HG02870 (cell line): ENCODE data around the gene TLE1.

Source experiments
- ATAC-seq: cut with Tn5 transposase; IDR thresholded peaks from one replicate; pipeline ENCODE4 v1.9.1; 2021; ENCODE audit warnings: mild to moderate bottlenecking, moderate library complexity; ENCODE audit not compliant: unreplicated experiment

The TLE1 gene

DNA sequence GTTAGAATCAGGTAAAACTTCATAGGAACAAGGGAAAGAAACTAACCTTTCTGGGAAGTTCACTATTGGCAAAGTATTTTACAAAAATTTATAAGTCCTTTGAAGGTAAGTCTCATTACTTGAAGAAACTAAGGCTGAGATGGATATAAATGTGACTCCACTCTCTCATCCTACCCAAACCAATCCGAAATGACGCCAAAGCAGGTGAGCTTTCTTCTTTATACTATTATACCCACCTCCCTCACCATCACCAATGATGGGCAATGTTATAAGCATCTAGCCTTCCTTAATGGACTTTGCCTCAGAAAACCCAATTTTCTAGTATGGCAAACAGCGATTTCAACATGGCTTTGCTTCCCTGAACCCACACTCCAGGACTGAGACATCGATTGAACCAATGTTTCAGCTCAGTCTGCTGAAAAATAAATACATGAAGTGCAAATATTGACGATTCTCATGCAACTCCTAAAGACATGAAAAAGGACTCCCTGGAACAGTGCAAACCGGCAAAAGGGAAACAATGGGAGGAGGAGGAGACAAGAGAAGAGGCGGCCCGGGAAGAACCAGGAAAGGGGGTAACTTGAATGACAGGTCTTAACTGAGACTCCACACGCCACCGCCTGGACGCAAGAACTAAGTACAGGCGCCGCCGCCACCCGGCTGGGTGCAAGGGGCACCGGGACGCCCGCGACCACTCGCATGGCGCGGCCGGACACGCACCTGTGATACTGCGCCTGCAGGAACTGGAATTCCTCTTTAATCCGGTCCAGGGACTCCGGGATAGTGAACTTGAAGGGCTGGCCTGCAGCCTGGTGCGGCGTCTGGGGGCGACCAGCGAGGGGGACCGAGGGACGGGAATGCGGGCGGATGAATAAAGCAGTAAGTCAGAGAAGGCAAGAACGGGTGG lies 2.5 kb downstream of the TLE1 start:
- ATAC-seq = no peak

DNA sequence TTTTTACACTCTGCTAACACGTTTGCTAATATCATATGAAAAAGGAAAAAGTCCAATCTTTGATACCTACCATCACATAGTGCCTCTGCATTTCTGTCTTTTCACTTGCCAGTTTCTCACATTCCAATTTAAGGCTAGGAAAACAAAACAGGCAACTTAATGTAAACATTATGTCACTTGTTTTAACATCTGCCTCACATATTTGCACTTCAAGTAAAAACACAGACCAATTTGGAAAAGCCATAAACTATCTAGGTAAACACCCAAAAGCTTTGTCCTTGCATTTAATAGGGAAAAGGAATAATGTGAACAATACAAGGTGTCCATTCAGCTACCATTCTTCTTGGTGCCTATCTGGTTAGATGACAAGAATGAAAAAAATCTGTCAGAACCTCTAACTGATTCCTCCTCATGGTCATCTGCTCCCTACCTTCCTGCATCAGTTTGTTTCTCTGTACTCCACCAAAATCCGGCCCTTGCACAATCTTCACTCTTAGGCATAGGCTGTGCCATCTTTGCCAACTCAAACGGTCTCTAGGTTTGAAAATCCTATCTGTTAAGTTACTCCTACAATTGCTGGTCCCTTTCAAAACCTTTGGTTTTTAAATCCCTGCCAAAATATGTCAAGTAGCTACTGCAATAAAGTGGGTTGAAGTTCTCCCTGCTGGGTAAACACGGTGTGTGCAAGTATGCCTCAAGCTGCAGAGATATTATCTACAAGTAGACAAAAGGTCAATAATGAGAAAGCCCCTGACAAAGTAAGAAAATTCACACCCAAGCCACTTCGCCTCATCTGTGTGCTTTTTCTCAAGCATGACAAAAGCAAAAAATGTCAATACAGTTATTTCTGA lies 3.4 kb downstream of the TLE1 start:
- no peak for ATAC-seq

DNA sequence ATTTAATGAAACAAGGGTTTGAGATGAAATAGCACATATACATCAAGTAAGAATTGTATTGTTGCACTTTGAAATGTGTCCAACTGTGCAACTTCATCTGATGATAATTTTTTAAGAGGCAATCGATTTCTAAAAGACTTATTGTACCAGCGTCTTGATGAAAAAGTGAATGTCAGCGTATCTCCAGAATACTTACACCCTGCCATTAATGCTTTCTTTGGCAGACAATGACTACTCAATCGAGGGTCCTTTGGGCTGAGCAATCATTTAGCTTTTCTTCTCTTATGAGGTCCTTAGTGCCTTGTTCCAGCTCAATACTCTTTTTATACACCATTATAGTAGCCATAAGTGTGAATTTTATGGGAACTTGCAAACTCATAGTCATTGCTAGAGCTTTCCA lies 4.7 kb downstream of the TLE1 start:
- no peak for ATAC-seq

DNA sequence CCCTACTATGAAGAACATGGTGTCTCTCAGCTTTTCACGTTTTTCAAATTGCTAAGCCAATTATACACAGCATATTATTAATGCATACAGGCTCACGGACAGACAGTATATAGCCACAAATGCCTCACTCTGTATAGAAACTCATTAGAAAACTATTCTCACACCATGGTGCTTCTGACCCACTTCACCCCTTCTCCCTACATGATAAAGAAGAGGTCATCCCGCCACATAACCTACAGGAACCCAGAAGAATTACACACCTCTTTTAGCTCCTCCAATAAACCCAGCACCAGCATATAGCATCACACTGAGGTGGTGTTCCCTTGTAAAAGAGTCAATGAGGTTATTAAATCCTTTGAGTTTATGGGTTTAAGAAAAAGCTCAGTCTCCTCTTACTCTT lies 5.6 kb downstream of the TLE1 start:
- no peak for ATAC-seq

DNA sequence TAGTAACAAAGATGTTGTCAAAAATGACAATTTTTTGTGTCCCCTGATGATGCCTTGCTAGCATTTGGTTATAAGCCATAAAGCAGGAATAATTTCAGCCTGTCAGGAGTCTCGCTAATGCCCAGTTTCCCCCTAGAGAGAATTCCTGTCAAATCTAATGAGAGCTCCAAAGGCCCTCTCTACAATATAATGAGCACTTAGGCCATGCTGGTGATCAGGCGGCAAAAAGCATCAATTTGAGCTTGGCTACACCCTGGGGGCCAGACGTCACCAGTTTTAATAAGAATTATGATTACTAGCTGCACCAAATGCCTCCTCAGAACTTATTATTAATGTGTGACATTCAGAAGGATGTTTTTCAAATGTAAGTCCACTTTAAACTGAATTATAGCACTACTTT lies 6.1 kb downstream of the TLE1 start:
- ATAC-seq = no peak

DNA sequence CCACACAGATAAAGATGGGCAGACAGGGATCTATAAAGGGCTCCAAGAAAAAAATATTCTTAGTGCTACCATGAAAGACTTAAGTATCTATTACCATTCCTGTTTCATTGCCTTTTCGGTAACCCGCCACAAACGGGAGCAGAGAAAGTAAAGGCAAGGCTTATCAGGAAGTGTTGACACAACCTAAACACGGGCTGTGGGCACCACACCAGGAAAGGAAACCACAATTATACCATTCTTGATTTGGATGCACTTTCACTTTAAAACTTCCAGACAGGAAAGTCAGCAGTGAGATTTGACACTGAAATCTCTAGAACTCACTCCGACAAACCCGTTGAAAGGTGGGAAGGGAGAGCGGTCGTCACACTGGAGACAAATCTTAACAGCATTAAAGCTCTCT lies 6.5 kb downstream of the TLE1 start:
- ATAC-seq = no peak

DNA sequence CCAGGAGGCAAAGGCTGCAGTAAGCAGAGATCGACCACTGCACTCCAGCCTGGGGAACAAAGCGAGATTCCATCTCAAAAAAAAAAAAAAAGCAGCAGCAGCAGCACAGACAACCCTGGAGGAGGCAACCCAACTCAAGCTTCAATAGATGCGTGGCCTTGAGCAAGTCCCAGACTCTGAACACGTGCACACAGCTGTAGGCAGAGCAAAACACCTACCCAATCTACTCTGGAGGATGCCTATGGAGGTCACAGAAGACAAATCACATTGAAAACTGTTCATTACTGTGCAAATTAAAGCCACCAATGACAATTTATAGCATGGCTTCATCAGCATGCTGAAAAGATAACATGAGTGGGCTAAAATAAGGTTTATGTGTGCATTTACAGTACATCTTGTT lies 7.2 kb downstream of the TLE1 start:
- ATAC-seq = no peak

DNA sequence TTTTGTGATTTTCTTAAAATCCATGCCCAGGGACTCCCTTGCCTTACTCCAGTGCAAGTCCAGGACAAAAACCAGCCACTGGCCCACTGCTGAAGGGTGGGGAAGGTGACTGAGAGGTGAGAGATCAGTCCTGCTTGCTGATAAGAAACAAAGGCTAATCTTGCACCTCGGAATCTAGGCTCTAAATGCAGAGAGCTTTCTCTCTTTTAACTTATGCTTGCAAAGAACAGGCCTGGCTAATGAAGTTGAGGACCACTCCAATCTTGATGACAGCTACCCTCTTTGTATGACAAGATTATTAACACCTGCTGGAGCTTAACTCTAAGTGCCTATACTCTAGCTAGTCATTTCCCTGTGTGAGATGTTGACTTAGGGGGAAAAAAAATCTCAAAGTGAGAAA lies 8.8 kb downstream of the TLE1 start:
- no peak for ATAC-seq

DNA sequence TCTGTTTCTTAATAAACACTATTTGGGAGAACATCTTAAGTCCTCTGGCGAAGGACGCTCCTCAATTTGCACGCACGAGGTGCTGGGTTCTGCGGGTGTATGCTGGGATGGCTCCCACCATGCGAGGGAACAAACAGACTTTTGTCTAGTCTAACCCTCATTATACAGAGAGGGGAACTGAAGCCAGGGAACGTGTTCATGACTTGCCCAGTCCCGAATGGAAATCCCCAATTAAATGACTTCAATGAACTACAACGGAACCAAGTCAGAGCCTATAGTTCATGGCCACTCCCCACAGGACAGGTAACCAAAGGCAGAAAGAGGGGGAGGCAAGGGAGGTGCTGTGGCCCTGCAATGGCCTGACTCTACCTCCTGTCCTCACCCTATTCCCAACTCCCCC lies 9.3 kb downstream of the TLE1 start:
- ATAC-seq = no peak

DNA sequence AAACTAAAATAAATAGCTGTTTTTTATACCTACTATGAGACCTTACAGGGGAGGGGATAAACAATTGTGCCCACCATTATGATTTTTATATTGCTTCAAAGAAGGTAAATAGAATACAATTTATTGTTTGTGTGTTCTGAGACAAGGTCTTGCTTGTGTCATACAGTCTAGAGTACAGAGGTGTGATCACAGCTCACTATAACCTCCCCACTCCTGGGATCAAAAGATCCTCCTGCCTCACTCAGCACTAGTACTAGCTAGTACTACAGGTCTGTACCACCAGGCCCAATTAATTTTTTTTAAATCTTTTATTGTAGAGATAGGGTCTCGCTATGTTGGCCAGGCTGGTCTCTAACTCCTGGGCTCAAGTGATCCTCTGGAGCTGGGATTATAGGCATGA lies 11.3 kb downstream of the TLE1 start:
- ATAC-seq = no peak

DNA sequence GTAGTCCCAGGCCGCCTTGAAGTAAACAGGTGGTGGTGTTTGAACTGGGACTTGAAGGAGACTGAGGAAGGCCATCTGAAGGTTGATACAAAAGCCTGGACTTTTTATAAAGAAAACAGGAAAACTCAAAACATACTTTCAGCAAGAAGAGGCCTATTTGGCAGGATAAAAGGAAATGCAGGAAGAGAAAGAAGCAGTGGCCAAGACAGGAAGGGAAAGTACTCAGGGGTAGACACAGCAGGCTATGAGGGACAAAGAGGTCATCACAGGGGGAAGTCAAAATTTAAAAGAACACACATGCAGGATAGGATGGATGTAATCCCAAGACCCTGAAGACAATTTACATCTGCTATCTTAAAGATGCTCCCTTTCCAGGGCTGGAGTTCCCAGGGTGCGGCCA lies 13.0 kb downstream of the TLE1 start:
- no peak for ATAC-seq

DNA sequence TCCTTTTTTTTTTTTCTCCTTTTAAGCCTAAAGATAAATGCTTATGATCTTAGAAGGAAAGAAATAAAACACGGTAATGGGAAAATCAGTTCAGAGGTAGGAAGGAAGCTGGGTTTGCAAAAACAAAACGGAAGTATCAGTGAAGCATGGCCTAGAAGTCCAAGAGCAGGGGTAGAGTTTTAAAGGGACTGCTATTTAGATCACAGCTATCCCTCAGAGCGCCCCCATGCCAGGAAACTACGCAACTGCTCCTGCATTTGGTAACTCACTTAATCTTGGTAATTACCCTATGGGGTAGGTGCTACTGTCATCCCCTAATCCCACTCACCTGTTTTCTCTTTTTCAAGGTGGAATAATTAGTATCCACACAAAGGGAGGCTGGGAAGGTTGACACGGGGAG lies 16.0 kb downstream of the TLE1 start:
- ATAC-seq = no peak

DNA sequence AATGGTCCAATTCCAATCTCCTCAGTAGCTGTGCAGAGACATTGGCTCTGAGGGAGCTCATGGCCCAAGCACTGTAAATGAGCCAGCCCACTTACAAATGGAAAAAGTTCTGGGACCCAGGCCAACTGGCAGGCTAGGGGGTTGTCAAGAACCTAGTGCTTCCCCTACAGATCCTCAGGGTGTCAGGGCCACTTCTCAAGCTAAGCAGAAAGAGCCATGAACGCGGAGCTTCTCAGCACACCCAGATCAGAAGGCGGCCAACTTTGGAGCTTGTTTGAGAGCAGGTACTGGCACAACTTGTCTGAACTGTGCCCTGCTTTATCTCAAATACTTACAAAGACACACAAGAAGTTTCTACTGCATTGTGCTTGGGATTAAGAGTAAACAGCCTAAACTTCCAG lies 17.5 kb downstream of the TLE1 start:
- ATAC-seq = no peak

DNA sequence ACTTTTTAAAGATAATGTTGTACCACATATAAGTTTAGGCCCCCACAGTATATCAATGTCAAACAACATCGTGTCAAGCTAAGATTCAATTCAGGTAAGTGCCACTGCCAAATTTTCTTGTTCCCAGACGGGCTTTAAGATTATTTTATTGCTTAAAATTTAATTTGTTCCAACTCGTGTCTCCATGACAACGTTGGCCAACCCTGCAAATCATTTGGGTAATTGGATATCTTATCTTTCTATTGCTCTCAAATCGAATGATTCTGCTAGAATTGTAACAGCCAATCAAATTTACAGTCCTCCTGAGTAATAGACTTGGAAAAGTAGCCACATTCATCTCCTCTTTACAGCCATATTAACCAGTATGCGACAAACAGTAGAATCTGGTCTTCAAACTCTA lies 19.5 kb downstream of the TLE1 start:
- no peak for ATAC-seq

DNA sequence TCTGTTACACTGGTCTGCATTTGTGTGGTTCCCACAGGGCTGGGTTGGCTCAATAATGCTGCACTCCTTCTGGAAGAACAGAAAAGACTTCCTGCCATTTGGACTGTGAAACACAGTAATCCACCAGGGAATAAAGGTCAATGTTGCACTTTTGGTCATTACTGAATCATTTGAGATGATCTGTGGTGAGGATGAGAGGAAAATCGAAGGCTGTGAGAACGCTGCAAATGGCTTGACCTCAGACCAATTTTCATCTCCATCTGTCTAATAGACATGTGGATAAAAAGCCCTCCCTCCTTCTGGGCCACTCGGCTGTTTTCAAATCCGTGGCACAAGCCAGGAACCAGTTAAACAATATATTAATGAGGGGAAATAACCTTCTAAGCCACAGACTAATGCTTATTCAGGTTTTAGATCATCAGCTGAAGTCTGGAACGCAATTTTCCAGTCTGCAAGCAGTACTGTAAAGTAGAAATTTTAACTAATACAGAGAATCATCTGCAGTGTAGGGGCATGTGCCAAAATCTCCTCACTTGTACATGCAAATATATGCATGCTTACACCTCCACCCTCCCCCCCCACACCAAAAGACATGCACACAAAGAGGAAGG lies 20.2 kb downstream of the TLE1 start:
- ATAC-seq = no peak

DNA sequence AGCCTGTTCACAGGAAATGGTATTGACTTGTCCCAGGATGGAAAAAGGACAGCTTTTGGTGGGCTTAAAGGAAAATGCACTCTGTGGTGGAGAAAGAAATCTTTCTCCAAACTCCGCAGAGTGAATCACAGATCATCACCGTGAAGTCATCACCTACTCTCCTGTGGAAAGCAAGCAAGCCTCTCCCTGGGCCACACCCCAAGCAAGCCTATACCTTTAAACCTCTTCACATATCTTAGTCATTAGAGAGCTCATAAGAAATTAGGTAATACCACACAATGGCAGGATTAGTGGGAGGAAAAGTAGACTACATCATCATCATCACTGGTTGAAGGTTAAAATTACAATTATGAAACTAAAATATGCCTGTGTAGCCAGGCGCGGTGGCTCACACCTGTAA lies 23.2 kb downstream of the TLE1 start:
- ATAC-seq = no peak

DNA sequence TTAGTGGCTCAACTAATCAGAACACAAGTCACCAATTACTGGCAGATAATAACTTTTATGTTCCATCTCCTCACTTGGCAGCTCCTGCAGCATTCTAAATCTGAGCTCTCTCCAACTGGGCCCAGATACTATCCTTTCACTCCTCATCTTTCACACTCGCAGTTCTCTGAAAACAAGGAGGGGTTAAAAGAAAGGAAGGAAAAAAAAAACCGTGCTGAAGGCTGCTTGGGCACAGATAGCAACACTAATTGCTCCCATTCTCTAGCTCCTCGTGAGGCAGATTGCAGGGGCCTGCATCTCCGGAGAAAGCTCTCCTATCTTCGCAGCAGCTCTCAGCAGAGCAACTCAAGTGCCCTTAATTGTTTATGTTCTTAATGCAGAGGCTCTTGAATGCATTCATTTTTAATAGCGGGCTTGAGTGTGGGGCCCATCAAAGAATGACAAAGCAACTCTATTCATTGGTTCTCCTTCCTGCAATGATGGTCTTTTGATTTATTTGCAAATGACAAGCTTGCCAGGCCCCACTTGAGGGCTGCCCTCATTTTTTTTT lies 23.9 kb downstream of the TLE1 start:
- no peak for ATAC-seq

DNA sequence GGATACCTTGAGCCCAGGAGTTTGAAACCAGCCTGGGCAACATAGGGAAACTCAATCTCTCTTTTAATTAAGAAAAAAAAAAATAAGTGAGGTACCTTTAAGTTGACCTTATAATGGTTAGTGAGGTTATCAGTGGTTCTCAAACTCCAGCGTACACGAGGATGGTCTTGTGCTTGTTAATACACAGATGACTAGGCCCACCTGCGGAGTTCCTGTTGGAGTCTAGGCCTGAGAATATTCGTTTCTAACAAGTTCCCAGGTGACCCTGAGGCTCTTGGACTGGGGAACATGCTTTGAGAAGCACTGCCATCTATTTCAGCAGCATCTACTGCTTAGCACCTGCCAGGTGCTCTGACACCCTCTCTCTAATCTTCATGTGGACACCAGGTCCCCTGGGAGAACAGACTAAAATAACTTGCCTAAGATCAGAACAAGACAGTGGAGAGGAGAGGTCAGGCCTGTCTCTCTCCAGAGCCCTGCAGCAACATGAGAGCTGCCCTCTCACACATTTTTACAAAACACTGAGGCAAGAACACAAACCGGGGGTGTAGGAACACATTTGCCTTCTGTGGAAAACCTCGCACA lies 24.6 kb downstream of the TLE1 start:
- ATAC-seq = no peak

DNA sequence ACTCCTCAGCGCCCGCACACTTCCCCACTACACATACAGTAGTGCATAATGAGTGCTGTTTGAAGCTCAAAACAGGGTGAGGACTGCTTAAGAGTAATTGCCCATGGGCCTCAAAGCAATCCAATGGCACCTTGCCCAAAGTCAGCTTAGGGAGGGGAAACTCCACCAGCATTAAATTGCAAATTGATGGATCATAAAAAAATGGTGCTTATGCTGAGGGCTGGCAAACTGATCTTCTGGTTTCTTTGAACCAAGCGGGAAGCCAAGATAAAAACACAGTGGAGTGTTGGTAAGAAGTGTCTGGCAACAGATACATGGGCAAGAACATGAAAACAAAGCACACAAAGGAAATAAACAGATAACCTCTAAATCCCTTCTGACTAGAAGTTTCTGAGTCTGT lies 28.0 kb downstream of the TLE1 start:
- no peak for ATAC-seq

DNA sequence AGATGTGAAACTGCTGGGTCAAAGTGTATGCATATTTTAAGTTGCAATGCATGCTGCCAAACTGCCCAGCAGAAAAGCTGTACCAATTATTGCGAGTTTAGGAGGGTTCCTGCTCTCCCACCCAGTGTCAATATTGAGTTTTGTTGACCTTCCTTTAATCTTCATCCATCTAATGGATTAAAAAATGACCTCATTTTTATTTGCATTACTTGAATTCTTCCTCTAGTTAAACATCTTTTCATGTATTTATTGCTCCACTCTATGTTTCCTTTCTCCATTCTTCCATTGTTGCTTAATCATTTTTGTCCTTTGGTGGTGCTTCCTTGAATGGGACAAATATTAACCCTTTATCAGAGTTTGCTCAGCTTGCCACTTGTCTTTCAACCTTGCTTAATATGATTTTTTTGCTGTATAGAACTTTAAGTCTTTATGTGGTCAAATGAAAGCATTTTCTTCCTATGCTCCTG lies 32.4 kb downstream of the TLE1 start:
- ATAC-seq = no peak

DNA sequence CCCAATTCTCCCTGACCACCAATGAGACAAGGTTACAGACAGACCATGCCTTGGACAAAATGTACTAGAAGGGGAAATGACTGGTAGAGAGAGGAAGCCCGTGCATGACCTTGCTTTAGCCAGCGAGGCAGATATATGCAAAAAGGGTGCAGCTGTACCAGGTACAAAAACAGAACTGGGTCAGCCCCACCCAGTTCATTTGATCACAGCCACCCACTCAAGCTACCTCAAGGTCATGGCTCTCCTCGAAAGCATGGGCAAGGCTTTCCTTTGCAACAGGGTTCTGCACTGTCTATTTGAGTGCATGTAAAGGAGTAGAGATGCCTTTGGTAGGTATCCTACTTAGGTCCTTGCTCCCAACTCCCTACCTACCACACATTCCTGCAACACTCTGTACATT lies 33.3 kb downstream of the TLE1 start:
- peak; percentile 49 for ATAC-seq
